WTC11 (cell line): ENCODE data around the gene OPCML. TPM values are rescaled to one million over a fixed set of nuclear protein-coding genes. Genes with fewer than 3 reads are reported as not detected.

ENCODE experiments used
- ATAC-seq: fragments of 200-7000 bp; cut with Tn5 transposase; 2 replicates; pipeline ENCODE4 v1.10.0; 2021; ENCODE audit warnings: mild to moderate bottlenecking, moderate library complexity
- CTCF ChIA-PET: fragments of 300-600 bp; sonication (Branson Sonifier 250); formaldehyde crosslinking; loops from one replicate; lab custom pipeline; 2021; ENCODE audit warnings: antibody characterized with exemption; lab: Charles Lee
- POLR2A ChIA-PET: fragments of 350-600 bp; sonication (Branson Sonifier 250); formaldehyde crosslinking; loops from one replicate; lab custom pipeline; 2021; ENCODE audit warnings: antibody characterized with exemption; lab: Charles Lee
- DNase-seq: peaks from one replicate; pipeline ENCODE4 v3.0.0; 2021; ENCODE audit warnings: low spot score
- H3K27ac Mint-ChIP-seq: 2 replicates; pipeline ENCODE4 v1.8.0; 2021; ENCODE audit warnings: mixed read lengths
- H3K27me3 Mint-ChIP-seq: 2 replicates; pipeline ENCODE4 v1.8.0; 2021; ENCODE audit warnings: low read depth, mild to moderate bottlenecking, moderate library complexity, mixed read lengths
- H3K36me3 Mint-ChIP-seq: 2 replicates; pipeline ENCODE4 v1.8.0; 2021; ENCODE audit warnings: mixed read lengths
- H3K4me1 Mint-ChIP-seq: 2 replicates; pipeline ENCODE4 v1.8.0; 2022; ENCODE audit warnings: mixed read lengths
- H3K4me3 Mint-ChIP-seq: 2 replicates; pipeline ENCODE4 v1.8.0; 2021; ENCODE audit warnings: mild to moderate bottlenecking, moderate library complexity, mixed read lengths
- H3K9me3 Mint-ChIP-seq: 2 replicates; pipeline ENCODE4 v1.8.0; 2021; ENCODE audit warnings: mixed read lengths
- ATF1 ChIP-seq: sonication (generic); formaldehyde crosslinking; IDR thresholded peaks from 2 replicates; pipeline ENCODE4 v1.8.1; 2023; ENCODE audit warnings: mild to moderate bottlenecking, moderate library complexity, missing genetic modification reagents
- CBFB ChIP-seq: sonication (generic); formaldehyde crosslinking; IDR thresholded peaks from 2 replicates; pipeline ENCODE4 v1.8.1; 2022; ENCODE audit warnings: mild to moderate bottlenecking, low read depth, missing genetic modification reagents
- ELF4 ChIP-seq: sonication (generic); formaldehyde crosslinking; IDR thresholded peaks from 2 replicates; pipeline ENCODE4 v1.8.1; 2022; ENCODE audit warnings: low read depth, mild to moderate bottlenecking, moderate library complexity, missing genetic modification reagents
- EMX1 ChIP-seq: fragments of 250-450 bp; sonication (Bioruptor Pico); IDR thresholded peaks from 2 replicates; pipeline ENCODE4 v1.8.0; 2021; ENCODE audit warnings: mild to moderate bottlenecking
- ESRRA ChIP-seq: sonication (generic); formaldehyde crosslinking; IDR thresholded peaks from 2 replicates; pipeline ENCODE4 v1.8.1; 2022; ENCODE audit warnings: mild to moderate bottlenecking, missing genetic modification reagents, borderline replicate concordance
- FOXJ3 ChIP-seq: sonication (generic); formaldehyde crosslinking; IDR thresholded peaks from 2 replicates; pipeline ENCODE4 v1.9.0; 2021; ENCODE audit warnings: missing genetic modification reagents, mild to moderate bottlenecking, borderline replicate concordance
- FOXP1 ChIP-seq: sonication (generic); formaldehyde crosslinking; IDR thresholded peaks from 2 replicates; pipeline ENCODE4 v1.8.0; 2022; ENCODE audit warnings: missing genetic modification reagents, mild to moderate bottlenecking, moderate library complexity, borderline replicate concordance
- GRHL2 ChIP-seq: fragments of 250-450 bp; sonication (Bioruptor Pico); IDR thresholded peaks from 2 replicates; pipeline ENCODE4 v1.8.0; 2022; ENCODE audit warnings: mild to moderate bottlenecking, moderate library complexity; ENCODE audit not compliant: insufficient replicate concordance, severe bottlenecking
- JAZF1 ChIP-seq: fragments of 250-450 bp; sonication (Bioruptor Pico); IDR thresholded peaks from 2 replicates; pipeline ENCODE4 v1.9.0; 2021; ENCODE audit warnings: moderate library complexity, mild to moderate bottlenecking, inconsistent platforms
- NR3C1 ChIP-seq: sonication (generic); formaldehyde crosslinking; conservative IDR thresholded peaks from 2 replicates; pipeline ENCODE4 v1.8.1; 2023; ENCODE audit warnings: low read depth, mild to moderate bottlenecking, missing genetic modification reagents
- PRRX2 ChIP-seq: fragments of 250-450 bp; sonication (Bioruptor Pico); IDR thresholded peaks from 2 replicates; pipeline ENCODE4 v1.8.0; 2021; ENCODE audit warnings: mild to moderate bottlenecking
- RELA ChIP-seq: sonication (generic); formaldehyde crosslinking; IDR thresholded peaks from 2 replicates; pipeline ENCODE4 v1.8.1; 2022; ENCODE audit warnings: missing genetic modification reagents, mild to moderate bottlenecking, borderline replicate concordance
- SMAD3 ChIP-seq: sonication (generic); formaldehyde crosslinking; IDR thresholded peaks from 2 replicates; pipeline ENCODE4 v1.8.0; 2022; ENCODE audit warnings: missing genetic modification reagents, mild to moderate bottlenecking, borderline replicate concordance
- SMAD4 ChIP-seq: sonication (generic); formaldehyde crosslinking; IDR thresholded peaks from 2 replicates; pipeline ENCODE4 v1.8.0; 2022; ENCODE audit warnings: mild to moderate bottlenecking, missing genetic modification reagents
- SP1 ChIP-seq: sonication (generic); formaldehyde crosslinking; conservative IDR thresholded peaks from 2 replicates; pipeline ENCODE4 v1.8.1; 2022; ENCODE audit warnings: missing genetic modification reagents
- ZNF121 ChIP-seq: sonication (generic); formaldehyde crosslinking; IDR thresholded peaks from 2 replicates; pipeline ENCODE4 v1.8.0; 2023; ENCODE audit warnings: missing genetic modification reagents
- ZNF317 ChIP-seq: sonication (generic); formaldehyde crosslinking; IDR thresholded peaks from 2 replicates; pipeline ENCODE4 v1.8.1; 2023; ENCODE audit warnings: low read depth, mild to moderate bottlenecking, moderate library complexity, missing genetic modification reagents, borderline replicate concordance
- total RNA-seq: library from RNA; stranded (reverse); gene quantifications from 3 replicates; pipeline ENCODE4 v1.2.3, GENCODE V29; 2021
- TF ChIP-seq, protein P1 (sequence below): sonication (generic); formaldehyde crosslinking; IDR thresholded peaks from 2 replicates; pipeline ENCODE4 v1.8.0; 2023; ENCODE audit warnings: missing genetic modification reagents
- TF ChIP-seq, protein P2 (sequence below): sonication (generic); formaldehyde crosslinking; IDR thresholded peaks from 2 replicates; pipeline ENCODE4 v1.8.0; 2022; ENCODE audit warnings: mild to moderate bottlenecking, missing genetic modification reagents
- TF ChIP-seq, protein P3 (sequence below): sonication (generic); formaldehyde crosslinking; IDR thresholded peaks from 2 replicates; pipeline ENCODE4 v1.8.0; 2022; ENCODE audit warnings: mild to moderate bottlenecking, missing genetic modification reagents
- TF ChIP-seq, protein P4 (sequence below): sonication (generic); formaldehyde crosslinking; IDR thresholded peaks from 2 replicates; pipeline ENCODE4 v1.8.0; 2022; ENCODE audit warnings: mild to moderate bottlenecking, missing genetic modification reagents
- TF ChIP-seq, protein P5 (sequence below): fragments of 250-450 bp; sonication (Bioruptor Pico); IDR thresholded peaks from 2 replicates; pipeline ENCODE4 v1.9.0; 2021; ENCODE audit warnings: mild to moderate bottlenecking
- TF ChIP-seq, protein P6 (sequence below): sonication (generic); formaldehyde crosslinking; IDR thresholded peaks from 2 replicates; pipeline ENCODE4 v1.8.1; 2022; ENCODE audit warnings: missing genetic modification reagents, borderline replicate concordance

The OPCML gene
- total RNA-seq, 1 experiment from 2014 or later, result 1.5 TPM

DNA sequence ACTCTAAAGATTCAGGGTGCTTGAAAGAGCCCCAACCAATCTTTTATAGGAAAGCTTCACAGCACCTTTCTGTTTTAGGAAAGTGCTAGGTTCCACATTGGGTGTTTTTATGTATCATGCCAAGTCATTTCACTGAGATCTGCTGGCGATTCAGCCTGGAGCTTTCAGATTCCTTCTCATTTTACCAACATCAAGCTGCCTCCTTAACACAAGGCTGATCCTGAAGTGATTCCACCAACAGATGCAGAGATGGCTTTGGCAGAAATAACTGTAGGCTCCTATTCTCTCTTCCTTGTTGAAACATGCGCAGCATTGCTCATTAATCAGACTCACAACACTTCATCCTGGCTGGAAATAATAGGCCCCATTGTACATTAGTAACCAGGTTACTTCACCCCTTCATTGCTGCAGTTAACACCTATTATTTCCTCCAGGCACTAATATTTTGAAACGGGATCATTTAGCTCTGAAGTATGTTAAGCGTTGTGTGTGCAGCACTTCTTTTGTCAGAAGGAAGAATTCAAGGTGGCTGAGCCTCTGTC, 89.0 kb downstream of the OPCML start:
- DNase-seq, result no peak
- H3K36me3 Mint-ChIP-seq, result peaks cover 3% of the 10 kb centered on the region
- peaks cover 7% of the 10 kb centered on the region for H3K9me3 Mint-ChIP-seq
- ChIA-PET CTCF (interaction anchor here (0.6 to 1.3 kb wide), 3 partner anchors 88 to 361 kb away, joined by 3 to 5 read pairs (median 3); no protein-coding TSS in a partner anchor), POLR2A (no interaction called here)
- no peaks in the 10 kb centered on the region for H3K27me3 Mint-ChIP-seq
- no peak overlapping the region for H3K4me3 Mint-ChIP-seq
- H3K27ac Mint-ChIP-seq, result peak overlapping the region; percentile 24
- H3K4me1 Mint-ChIP-seq, result peaks cover 32% of the 10 kb centered on the region
- ATAC-seq, result peak; percentile 28; the same call in 1 of the 2 replicates
- TF ChIP-seq ZNF121 (CRISPR knock-in tag), result no peak
- TF ChIP-seq, protein P1, sequence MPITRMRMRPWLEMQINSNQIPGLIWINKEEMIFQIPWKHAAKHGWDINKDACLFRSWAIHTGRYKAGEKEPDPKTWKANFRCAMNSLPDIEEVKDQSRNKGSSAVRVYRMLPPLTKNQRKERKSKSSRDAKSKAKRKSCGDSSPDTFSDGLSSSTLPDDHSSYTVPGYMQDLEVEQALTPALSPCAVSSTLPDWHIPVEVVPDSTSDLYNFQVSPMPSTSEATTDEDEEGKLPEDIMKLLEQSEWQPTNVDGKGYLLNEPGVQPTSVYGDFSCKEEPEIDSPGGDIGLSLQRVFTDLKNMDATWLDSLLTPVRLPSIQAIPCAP (CRISPR knock-in tag), result no peak
- TF ChIP-seq, protein P2, sequence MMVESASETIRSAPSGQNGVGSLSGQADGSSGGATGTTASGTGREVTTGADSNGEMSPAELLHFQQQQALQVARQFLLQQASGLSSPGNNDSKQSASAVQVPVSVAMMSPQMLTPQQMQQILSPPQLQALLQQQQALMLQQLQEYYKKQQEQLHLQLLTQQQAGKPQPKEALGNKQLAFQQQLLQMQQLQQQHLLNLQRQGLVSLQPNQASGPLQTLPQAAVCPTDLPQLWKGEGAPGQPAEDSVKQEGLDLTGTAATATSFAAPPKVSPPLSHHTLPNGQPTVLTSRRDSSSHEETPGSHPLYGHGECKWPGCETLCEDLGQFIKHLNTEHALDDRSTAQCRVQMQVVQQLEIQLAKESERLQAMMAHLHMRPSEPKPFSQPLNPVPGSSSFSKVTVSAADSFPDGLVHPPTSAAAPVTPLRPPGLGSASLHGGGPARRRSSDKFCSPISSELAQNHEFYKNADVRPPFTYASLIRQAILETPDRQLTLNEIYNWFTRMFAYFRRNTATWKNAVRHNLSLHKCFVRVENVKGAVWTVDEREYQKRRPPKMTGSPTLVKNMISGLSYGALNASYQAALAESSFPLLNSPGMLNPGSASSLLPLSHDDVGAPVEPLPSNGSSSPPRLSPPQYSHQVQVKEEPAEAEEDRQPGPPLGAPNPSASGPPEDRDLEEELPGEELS (CRISPR knock-in tag), result no peak
- no peak for TF ChIP-seq CBFB (CRISPR knock-in tag)
- TF ChIP-seq GRHL2 (CRISPR knock-in tag), result no peak
- TF ChIP-seq FOXP1, result no peak
- TF ChIP-seq, all 79 proteins: peak for 0

DNA sequence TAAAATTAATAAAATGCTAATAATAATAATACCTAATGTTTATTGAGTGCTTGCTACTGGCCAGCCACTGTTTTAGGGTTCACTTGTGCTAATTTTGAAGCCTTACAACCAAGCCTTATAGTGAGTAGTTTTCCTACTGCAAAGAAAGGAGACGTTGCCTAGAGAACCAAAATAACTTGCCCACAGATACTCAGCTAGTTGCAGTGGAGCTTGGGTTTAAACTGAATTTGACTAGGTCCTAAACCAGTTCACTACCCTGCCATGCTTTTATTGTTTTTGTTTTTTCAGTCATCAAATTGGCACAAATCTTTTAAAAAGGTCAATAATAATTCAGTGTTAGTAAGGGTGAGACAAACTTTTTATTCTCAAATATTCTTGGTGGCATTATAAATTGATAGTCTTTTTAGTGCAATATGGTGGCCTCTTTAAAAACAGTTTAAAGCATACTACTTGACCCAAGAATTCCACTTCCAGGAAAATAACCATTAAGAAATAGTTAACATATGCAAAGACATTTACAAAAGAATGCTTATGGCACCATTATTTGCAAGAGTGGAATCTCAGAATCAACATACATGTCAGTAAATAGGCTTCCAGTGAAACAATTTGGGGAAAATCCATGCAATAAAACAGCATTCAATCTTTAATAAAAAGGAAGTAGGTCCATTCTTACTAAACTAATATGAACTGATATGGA, 90.2 kb downstream of the OPCML start:
- POLR2A ChIA-PET, result no interaction called here
- H3K4me3 Mint-ChIP-seq, result peak overlapping the region; percentile 57
- no peak for TF ChIP-seq PRRX2 (CRISPR knock-in tag)
- TF ChIP-seq ELF4 (CRISPR knock-in tag), result no peak
- TF ChIP-seq ZNF121 (CRISPR knock-in tag), result no peak
- TF ChIP-seq, protein P3, sequence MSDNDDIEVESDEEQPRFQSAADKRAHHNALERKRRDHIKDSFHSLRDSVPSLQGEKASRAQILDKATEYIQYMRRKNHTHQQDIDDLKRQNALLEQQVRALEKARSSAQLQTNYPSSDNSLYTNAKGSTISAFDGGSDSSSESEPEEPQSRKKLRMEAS (CRISPR knock-in tag), result no peak
- TF ChIP-seq SP1 (CRISPR knock-in tag), result no peak
- no peak for TF ChIP-seq ZNF317 (CRISPR knock-in tag)
- TF ChIP-seq RELA (CRISPR knock-in tag), result no peak
- no peak for TF ChIP-seq SMAD3 (CRISPR knock-in tag)
- no peak for TF ChIP-seq SMAD4 (CRISPR knock-in tag)
- no peak for TF ChIP-seq EMX1 (CRISPR knock-in tag)
- TF ChIP-seq, all 79 proteins: peak for 0
- Mint-ChIP-seq H3K27ac (peak overlapping the region; percentile 99), H3K9me3 (peaks cover 3% of the 10 kb centered on the region; the same call in 1 of the 2 replicates), H3K36me3 (no peaks in the 10 kb centered on the region), H3K27me3 (no peaks in the 10 kb centered on the region), H3K4me1 (peaks cover 32% of the 10 kb centered on the region)
- ATAC-seq (peak; percentile 72), DNase-seq (no peak)
- CTCF ChIA-PET, result interaction anchor here (0.8 to 1.3 kb wide), 3 partner anchors 134 to 307 kb away, joined by 3 to 4 read pairs (median 3); no protein-coding TSS in a partner anchor

DNA sequence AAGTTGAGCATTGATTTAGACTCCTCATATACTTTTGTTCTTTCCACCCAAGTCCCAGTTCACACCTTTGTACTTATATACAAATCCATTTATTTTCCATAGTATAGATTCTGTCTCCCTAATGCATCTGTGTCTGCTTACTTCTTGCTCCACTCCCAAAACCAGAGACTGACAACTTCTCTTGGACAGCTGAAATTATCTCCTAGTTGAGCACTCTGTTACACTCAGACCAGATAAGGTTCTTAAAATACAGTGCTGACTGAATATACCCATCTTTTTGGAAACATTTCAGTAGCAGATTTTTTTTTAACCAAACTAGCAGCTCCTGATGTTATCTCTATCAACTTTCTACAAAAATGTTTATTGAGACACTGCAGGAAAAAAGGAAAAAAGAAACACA, 106.3 kb downstream of the OPCML start:
- Mint-ChIP-seq H3K4me1 (peaks cover 18% of the 10 kb centered on the region), H3K36me3 (no peaks in the 10 kb centered on the region), H3K27me3 (no peaks in the 10 kb centered on the region), H3K27ac (no peak overlapping the region; the same call in 1 of the 2 replicates), H3K9me3 (no peaks in the 10 kb centered on the region; the same call in 1 of the 2 replicates), H3K4me3 (no peak overlapping the region)
- DNase-seq (no peak), ATAC-seq (no peak)
- ChIA-PET CTCF (interaction anchor here (1.3 kb wide), 1 partner anchor 343 kb away, joined by 3 read pairs; no protein-coding TSS in a partner anchor), POLR2A (no interaction called here)
- TF ChIP-seq JAZF1 (no peak), ATF1 (CRISPR knock-in tag) (no peak), FOXJ3 (no peak), NR3C1 (CRISPR knock-in tag) (no peak), ESRRA (CRISPR knock-in tag) (no peak), SMAD3 (CRISPR knock-in tag) (no peak)
- TF ChIP-seq, protein P4, sequence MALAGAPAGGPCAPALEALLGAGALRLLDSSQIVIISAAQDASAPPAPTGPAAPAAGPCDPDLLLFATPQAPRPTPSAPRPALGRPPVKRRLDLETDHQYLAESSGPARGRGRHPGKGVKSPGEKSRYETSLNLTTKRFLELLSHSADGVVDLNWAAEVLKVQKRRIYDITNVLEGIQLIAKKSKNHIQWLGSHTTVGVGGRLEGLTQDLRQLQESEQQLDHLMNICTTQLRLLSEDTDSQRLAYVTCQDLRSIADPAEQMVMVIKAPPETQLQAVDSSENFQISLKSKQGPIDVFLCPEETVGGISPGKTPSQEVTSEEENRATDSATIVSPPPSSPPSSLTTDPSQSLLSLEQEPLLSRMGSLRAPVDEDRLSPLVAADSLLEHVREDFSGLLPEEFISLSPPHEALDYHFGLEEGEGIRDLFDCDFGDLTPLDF, result no peak
- TF ChIP-seq, protein P5, sequence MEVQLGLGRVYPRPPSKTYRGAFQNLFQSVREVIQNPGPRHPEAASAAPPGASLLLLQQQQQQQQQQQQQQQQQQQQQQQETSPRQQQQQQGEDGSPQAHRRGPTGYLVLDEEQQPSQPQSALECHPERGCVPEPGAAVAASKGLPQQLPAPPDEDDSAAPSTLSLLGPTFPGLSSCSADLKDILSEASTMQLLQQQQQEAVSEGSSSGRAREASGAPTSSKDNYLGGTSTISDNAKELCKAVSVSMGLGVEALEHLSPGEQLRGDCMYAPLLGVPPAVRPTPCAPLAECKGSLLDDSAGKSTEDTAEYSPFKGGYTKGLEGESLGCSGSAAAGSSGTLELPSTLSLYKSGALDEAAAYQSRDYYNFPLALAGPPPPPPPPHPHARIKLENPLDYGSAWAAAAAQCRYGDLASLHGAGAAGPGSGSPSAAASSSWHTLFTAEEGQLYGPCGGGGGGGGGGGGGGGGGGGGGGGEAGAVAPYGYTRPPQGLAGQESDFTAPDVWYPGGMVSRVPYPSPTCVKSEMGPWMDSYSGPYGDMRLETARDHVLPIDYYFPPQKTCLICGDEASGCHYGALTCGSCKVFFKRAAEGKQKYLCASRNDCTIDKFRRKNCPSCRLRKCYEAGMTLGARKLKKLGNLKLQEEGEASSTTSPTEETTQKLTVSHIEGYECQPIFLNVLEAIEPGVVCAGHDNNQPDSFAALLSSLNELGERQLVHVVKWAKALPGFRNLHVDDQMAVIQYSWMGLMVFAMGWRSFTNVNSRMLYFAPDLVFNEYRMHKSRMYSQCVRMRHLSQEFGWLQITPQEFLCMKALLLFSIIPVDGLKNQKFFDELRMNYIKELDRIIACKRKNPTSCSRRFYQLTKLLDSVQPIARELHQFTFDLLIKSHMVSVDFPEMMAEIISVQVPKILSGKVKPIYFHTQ (CRISPR knock-in tag), result no peak
- TF ChIP-seq, protein P6, sequence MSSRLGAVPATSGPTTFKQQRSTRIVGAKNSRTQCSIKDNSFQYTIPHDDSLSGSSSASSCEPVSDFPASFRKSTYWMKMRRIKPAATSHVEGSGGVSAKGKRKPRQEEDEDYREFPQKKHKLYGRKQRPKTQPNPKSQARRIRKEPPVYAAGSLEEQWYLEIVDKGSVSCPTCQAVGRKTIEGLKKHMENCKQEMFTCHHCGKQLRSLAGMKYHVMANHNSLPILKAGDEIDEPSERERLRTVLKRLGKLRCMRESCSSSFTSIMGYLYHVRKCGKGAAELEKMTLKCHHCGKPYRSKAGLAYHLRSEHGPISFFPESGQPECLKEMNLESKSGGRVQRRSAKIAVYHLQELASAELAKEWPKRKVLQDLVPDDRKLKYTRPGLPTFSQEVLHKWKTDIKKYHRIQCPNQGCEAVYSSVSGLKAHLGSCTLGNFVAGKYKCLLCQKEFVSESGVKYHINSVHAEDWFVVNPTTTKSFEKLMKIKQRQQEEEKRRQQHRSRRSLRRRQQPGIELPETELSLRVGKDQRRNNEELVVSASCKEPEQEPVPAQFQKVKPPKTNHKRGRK (CRISPR knock-in tag), result no peak
